Osteoblast (primary cell): ENCODE data around the gene PICK1. TPM values are rescaled to one million over a fixed set of nuclear protein-coding genes. Genes with fewer than 3 reads are reported as not detected.

Experiments
- DNase-seq: peaks from one replicate; pipeline ENCODE4 v3.0.0; 2011; ENCODE audit warnings: low spot score, mixed read lengths; ENCODE audit not compliant: insufficient read length; ENCODE audit errors: missing footprints
- H2AFZ ChIP-seq: 2 replicates; pipeline ENCODE4 v1.6.0; 2011; ENCODE audit warnings: mild to moderate bottlenecking, low read length
- H3K27ac ChIP-seq: 2 replicates; pipeline ENCODE4 v1.5.1; 2011; ENCODE audit warnings: mild to moderate bottlenecking, low read depth, low read length, moderate library complexity
- H3K27me3 ChIP-seq: 2 replicates; pipeline ENCODE4 v1.6.0; 2012; ENCODE audit warnings: mild to moderate bottlenecking, control low read depth, inconsistent platforms, low read length, moderate library complexity; ENCODE audit not compliant: insufficient read depth
- H3K36me3 ChIP-seq: 2 replicates; pipeline ENCODE4 v1.5.1; 2011; ENCODE audit warnings: mild to moderate bottlenecking, low read length, control low read depth, moderate library complexity; ENCODE audit not compliant: insufficient read depth
- H3K4me1 ChIP-seq: 2 replicates; pipeline ENCODE4 v1.5.1; 2011; ENCODE audit warnings: mild to moderate bottlenecking, low read length, control low read depth, moderate library complexity; ENCODE audit not compliant: insufficient read depth
- H3K4me2 ChIP-seq: 2 replicates; pipeline ENCODE4 v1.6.0; 2011; ENCODE audit warnings: mild to moderate bottlenecking, low read length; ENCODE audit not compliant: insufficient read depth
- H3K4me3 ChIP-seq: fragments of 200-600 bp; sonication (generic); 3 replicates; pipeline ENCODE4 v1.5.1; 2012; ENCODE audit warnings: mild to moderate bottlenecking, low read length, inconsistent platforms; ENCODE audit not compliant: insufficient read depth
- H3K79me2 ChIP-seq: 2 replicates; pipeline ENCODE4 v1.6.0; 2012; ENCODE audit warnings: mild to moderate bottlenecking, low read length, control low read depth, inconsistent platforms; ENCODE audit not compliant: insufficient read depth
- H3K9me3 ChIP-seq: 2 replicates; pipeline ENCODE4 v1.5.1; 2011; ENCODE audit warnings: low read depth, low read length, control low read depth
- H4K20me1 ChIP-seq: 2 replicates; pipeline ENCODE4 v1.6.0; 2012; ENCODE audit warnings: mild to moderate bottlenecking, low read length, control low read depth; ENCODE audit not compliant: insufficient read depth
- total RNA-seq: library from RNA; depleted of rRNA; stranded (reverse); fragments of >200 nt; gene quantifications from 2 replicates; pipeline ENCODE4 v1.2.3, GENCODE V29; 2012
- TF ChIP-seq, protein P1 (sequence below): IDR thresholded peaks from 2 replicates; pipeline ENCODE4 v1.5.1; 2011; ENCODE audit warnings: mild to moderate bottlenecking, low read depth, low read length, moderate library complexity; ENCODE audit errors: extremely low read depth

Gene PICK1
- total RNA-seq, 1 donor: 15.6 TPM

- H3K4me1 ChIP-seq: peaks cover 15% of the 10 kb centered on the region
- DNase-seq: peak; percentile 87
- no peak overlapping the region for H3K4me2 ChIP-seq
- H4K20me1 ChIP-seq: no peaks in the 10 kb centered on the region
- no peak overlapping the region for H3K27ac ChIP-seq
- no peaks in the 10 kb centered on the region for H3K79me2 ChIP-seq
- H3K27me3 ChIP-seq: no peaks in the 10 kb centered on the region
- H3K36me3 ChIP-seq: no peaks in the 10 kb centered on the region
- TF ChIP-seq, protein P1, sequence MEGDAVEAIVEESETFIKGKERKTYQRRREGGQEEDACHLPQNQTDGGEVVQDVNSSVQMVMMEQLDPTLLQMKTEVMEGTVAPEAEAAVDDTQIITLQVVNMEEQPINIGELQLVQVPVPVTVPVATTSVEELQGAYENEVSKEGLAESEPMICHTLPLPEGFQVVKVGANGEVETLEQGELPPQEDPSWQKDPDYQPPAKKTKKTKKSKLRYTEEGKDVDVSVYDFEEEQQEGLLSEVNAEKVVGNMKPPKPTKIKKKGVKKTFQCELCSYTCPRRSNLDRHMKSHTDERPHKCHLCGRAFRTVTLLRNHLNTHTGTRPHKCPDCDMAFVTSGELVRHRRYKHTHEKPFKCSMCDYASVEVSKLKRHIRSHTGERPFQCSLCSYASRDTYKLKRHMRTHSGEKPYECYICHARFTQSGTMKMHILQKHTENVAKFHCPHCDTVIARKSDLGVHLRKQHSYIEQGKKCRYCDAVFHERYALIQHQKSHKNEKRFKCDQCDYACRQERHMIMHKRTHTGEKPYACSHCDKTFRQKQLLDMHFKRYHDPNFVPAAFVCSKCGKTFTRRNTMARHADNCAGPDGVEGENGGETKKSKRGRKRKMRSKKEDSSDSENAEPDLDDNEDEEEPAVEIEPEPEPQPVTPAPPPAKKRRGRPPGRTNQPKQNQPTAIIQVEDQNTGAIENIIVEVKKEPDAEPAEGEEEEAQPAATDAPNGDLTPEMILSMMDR: no peak
- peak overlapping the region; percentile 82 for H2AFZ ChIP-seq
- no peaks in the 10 kb centered on the region for H3K9me3 ChIP-seq
- H3K4me3 ChIP-seq: no peak overlapping the region
Observed at GRCh38 chr22:38016182-38017151, 40.7 kb upstream of the PICK1 start.

- Histone ChIP-seq H4K20me1 (no peaks in the 10 kb centered on the region), H3K79me2 (no peaks in the 10 kb centered on the region), H3K36me3 (no peaks in the 10 kb centered on the region), H3K4me3 (no peak overlapping the region), H3K9me3 (no peaks in the 10 kb centered on the region), H3K27ac (no peak overlapping the region), H3K4me1 (peaks cover 13% of the 10 kb centered on the region), H3K4me2 (no peak overlapping the region), H2AFZ (no peak overlapping the region), H3K27me3 (no peaks in the 10 kb centered on the region)
- TF ChIP-seq, protein P1: no peak
- peak; percentile 91 for DNase-seq
Observed at GRCh38 chr22:38017272-38017920, 39.8 kb upstream of the PICK1 start.

- no peaks in the 10 kb centered on the region for H3K36me3 ChIP-seq
- H3K4me3 ChIP-seq: no peak overlapping the region
- H3K79me2 ChIP-seq: no peaks in the 10 kb centered on the region
- no peak overlapping the region for H3K27ac ChIP-seq
- no peak overlapping the region for H3K4me2 ChIP-seq
- TF ChIP-seq, protein P1: no peak
- H3K4me1 ChIP-seq: peaks cover 7% of the 10 kb centered on the region
- no peak overlapping the region for H2AFZ ChIP-seq
- H3K27me3 ChIP-seq: peaks cover 5% of the 10 kb centered on the region
- H4K20me1 ChIP-seq: no peaks in the 10 kb centered on the region
- H3K9me3 ChIP-seq: no peaks in the 10 kb centered on the region
- DNase-seq: peak; percentile 60
Observed at GRCh38 chr22:38017939-38018885, 39.0 kb upstream of the PICK1 start.
